Hepatocyte (in vitro differentiated cells): ENCODE data around the gene COL13A1.

Experiments used
- CTCF ChIP-seq: fragments of 200-600 bp; sonication (generic); IDR thresholded peaks from 2 replicates; pipeline ENCODE4 v1.5.1; 2016; ENCODE audit warnings: antibody characterized with exemption, mild to moderate bottlenecking; ENCODE audit not compliant: poor library complexity
- EZH2phosphoT487 ChIP-seq: fragments of 200-600 bp; sonication (generic); IDR thresholded peaks from one replicate; pipeline ENCODE4 v1.6.1; 2018; ENCODE audit warnings: antibody characterized with exemption, mild to moderate bottlenecking, low read depth, moderate library complexity; ENCODE audit not compliant: unreplicated experiment, severe bottlenecking

DNA sequence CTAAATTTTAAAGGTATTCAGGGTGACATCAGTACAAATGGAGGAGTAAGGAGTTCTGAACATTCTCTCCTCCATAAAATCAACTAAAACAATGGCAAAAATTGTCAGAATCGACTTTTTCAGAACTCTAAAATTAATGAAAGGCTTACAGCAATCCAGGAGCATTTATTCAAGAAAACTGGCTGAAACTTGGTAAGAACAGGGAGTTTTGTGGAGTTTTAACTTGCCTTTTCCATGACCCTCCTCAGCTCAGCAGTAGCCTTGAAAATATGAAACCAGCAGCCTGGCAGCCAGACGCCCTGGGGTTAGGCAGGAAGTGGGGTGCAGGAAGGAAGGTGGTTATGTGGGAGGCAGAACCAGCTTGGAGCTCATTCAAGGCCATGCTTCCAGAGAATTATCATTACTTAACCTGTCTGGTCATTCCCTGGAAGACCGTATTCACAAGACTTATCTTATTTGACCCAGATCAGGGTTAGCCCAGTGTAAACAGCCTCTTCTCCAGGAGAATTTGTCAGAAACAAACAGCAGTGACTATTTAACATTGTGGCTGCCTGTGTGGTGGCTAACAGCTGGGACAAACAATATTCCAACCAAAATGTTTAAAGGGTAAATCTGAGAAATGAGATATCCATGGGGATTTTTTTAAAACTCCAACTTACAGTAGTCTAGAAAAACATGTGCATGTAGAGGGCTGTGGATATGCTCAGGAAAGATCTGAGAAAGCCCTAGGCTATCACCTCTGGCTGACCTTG, 175.3 kb downstream of the COL13A1 start:
- TF ChIP-seq CTCF (no peak), EZH2phosphoT487 (no peak)
